Measurements from ENCODE around the gene ACOX1. TPM values are rescaled to one million over a fixed set of nuclear protein-coding genes. Genes with fewer than 3 reads are reported as not detected.

ACOX1 gene
- 68.4 and 79.8 TPM in 2 replicates for total RNA-seq

- peak; percentile 98 for DNase-seq
These were observed at the start of gene ACOX1, which contains the start of gene TEN1 for GRCh38 chr17:75978938-75979704. Gene ACOX1 (minus strand): TSS chr17:75979166. CDS start chr17:75979073, 93 bp downstream. Gene TEN1 (plus strand): TSS chr17:75979240. CDS start chr17:75986193, 6,953 bp downstream.

- no peak for DNase-seq
These were observed 48.3 kb upstream of the ACOX1 start, which contains the start of gene EVPL for GRCh38 chr17:76027159-76027839. Gene EVPL (minus strand): TSS chr17:76027306. CDS start chr17:76027198, 108 bp downstream.

GRCh38 chr17:76026714-76027158 lies 47.8 kb upstream of the ACOX1 start:
- DNase-seq, result no peak

GRCh38 chr17:76025294-76025693 lies 46.3 kb upstream of the ACOX1 start:
- no peak for DNase-seq

GRCh38 chr17:76024353-76024752 lies 45.4 kb upstream of the ACOX1 start:
- DNase-seq, result no peak

- DNase-seq, result no peak
These were observed 44.9 kb upstream of the ACOX1 start for GRCh38 chr17:76023900-76024237.

GRCh38 chr17:76022973-76023899 lies 44.3 kb upstream of the ACOX1 start:
- DNase-seq, result no peak

GRCh38 chr17:76022285-76022684 lies 43.3 kb upstream of the ACOX1 start:
- no peak for DNase-seq

- DNase-seq, result no peak
These were observed 41.0 kb upstream of the ACOX1 start for GRCh38 chr17:76019833-76020467.

GRCh38 chr17:76018801-76019200 lies 39.8 kb upstream of the ACOX1 start:
- DNase-seq, result no peak

GRCh38 chr17:76018340-76018680 lies 39.3 kb upstream of the ACOX1 start:
- no peak for DNase-seq

GRCh38 chr17:76017481-76018339 lies 38.7 kb upstream of the ACOX1 start:
- DNase-seq, result no peak

- no peak for DNase-seq
These were observed 35.9 kb upstream of the ACOX1 start for GRCh38 chr17:76014925-76015261.

- DNase-seq, result peak; percentile 86
These were observed 35.3 kb upstream of the ACOX1 start for GRCh38 chr17:76014100-76014924.

GRCh38 chr17:76013377-76013932 lies 34.5 kb upstream of the ACOX1 start:
- DNase-seq, result no peak

- no peak for DNase-seq
These were observed 33.0 kb upstream of the ACOX1 start for GRCh38 chr17:76011951-76012350.

GRCh38 chr17:76009969-76010661 lies 31.1 kb upstream of the ACOX1 start:
- DNase-seq, result no peak

GRCh38 chr17:76009447-76009846 lies 30.5 kb upstream of the ACOX1 start:
- no peak for DNase-seq

GRCh38 chr17:76008630-76009425 lies 29.9 kb upstream of the ACOX1 start:
- no peak for DNase-seq
